ENCODE results near the gene SRP19. TPM values are rescaled to one million over a fixed set of nuclear protein-coding genes. Genes with fewer than 3 reads are reported as not detected.

The SRP19 gene
- total RNA-seq, 1 donor from 2014 or later: 50.6 TPM

DNA sequence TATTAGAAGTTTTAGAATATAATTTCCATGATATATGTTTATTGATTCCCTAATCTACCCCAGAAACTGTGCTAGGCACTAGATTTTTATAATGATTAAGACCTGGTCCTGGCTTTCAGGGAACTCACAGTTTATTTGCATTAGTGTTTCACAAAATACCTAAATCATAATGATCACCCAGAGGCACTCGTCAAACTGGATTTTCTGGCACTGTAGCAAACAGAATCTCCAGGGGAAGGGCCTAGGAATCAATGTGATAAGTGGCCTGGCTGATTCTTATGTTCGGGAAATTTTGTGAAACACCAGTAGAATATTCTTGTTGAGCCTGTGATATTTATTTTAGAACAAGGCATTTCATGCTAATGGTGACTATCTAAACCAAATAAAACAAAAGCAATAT lies 37.4 kb upstream of the SRP19 start:
- Mint-ChIP-seq H3K27me3 (ENCODE audit: unreplicated experiment) (no peaks in the 10 kb centered on the region), H3K27ac (ENCODE audit: unreplicated experiment) (no peak overlapping the region), H3K4me1 (ENCODE audit: unreplicated experiment) (no peaks in the 10 kb centered on the region), H3K4me3 (ENCODE audit: unreplicated experiment) (no peak overlapping the region), H3K36me3 (ENCODE audit: unreplicated experiment) (peaks cover 42% of the 10 kb centered on the region), H3K9me3 (ENCODE audit: unreplicated experiment) (no peaks in the 10 kb centered on the region)
- TF ChIP-seq, protein P1, sequence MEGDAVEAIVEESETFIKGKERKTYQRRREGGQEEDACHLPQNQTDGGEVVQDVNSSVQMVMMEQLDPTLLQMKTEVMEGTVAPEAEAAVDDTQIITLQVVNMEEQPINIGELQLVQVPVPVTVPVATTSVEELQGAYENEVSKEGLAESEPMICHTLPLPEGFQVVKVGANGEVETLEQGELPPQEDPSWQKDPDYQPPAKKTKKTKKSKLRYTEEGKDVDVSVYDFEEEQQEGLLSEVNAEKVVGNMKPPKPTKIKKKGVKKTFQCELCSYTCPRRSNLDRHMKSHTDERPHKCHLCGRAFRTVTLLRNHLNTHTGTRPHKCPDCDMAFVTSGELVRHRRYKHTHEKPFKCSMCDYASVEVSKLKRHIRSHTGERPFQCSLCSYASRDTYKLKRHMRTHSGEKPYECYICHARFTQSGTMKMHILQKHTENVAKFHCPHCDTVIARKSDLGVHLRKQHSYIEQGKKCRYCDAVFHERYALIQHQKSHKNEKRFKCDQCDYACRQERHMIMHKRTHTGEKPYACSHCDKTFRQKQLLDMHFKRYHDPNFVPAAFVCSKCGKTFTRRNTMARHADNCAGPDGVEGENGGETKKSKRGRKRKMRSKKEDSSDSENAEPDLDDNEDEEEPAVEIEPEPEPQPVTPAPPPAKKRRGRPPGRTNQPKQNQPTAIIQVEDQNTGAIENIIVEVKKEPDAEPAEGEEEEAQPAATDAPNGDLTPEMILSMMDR (IDR thresholded peaks at IDR 0.05): no peak
- no peak for DNase-seq (ENCODE audit: extremely low spot score, unreplicated experiment)

DNA sequence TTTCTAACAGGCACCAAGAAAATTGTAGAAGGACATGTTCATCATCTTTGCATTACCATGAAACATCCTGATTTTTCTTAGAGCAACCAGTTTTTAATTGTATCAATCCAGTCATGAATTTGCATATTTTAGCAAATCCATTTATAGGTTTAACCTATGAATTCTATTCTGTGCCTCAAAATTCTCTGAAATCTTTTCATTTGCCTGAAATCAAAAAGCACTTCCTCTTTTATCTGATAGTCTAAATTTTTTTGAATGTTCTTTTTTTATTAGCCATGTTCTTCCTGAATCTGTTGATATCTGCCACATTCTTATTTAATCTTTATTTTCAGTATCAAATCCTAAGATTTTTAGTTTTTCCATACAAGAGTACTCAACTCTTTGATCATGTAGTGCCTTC lies 36.9 kb upstream of the SRP19 start:
- Mint-ChIP-seq H3K27me3 (ENCODE audit: unreplicated experiment) (no peaks in the 10 kb centered on the region), H3K9me3 (ENCODE audit: unreplicated experiment) (no peaks in the 10 kb centered on the region), H3K27ac (ENCODE audit: unreplicated experiment) (no peak overlapping the region), H3K4me3 (ENCODE audit: unreplicated experiment) (no peak overlapping the region), H3K36me3 (ENCODE audit: unreplicated experiment) (peaks cover 42% of the 10 kb centered on the region), H3K4me1 (ENCODE audit: unreplicated experiment) (no peaks in the 10 kb centered on the region)
- no peak for DNase-seq (ENCODE audit: extremely low spot score, unreplicated experiment)
- TF ChIP-seq, protein P1 (IDR thresholded peaks at IDR 0.05): no peak

DNA sequence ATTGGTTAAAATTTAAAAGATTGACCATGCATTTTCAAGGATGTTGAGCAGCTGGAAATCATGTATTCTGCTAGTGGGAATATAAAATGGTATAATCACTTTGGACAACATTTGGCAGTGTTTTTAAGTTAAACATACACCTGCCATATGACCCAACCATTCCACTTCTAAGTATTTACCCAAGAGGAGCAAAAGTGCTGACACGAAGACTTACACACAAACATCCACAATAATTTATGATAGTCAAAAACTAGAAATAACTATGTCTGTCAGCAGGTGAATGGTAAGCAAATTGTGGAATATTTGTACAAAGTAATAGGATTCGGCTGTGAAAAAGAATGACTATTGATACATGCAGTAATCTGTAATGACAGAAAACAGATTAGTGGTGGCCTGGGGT lies 30.7 kb upstream of the SRP19 start:
- DNase-seq (ENCODE audit: extremely low spot score, unreplicated experiment): no peak
- Mint-ChIP-seq H3K27me3 (ENCODE audit: unreplicated experiment) (no peaks in the 10 kb centered on the region), H3K9me3 (ENCODE audit: unreplicated experiment) (no peaks in the 10 kb centered on the region), H3K36me3 (ENCODE audit: unreplicated experiment) (peaks cover 48% of the 10 kb centered on the region), H3K4me3 (ENCODE audit: unreplicated experiment) (no peak overlapping the region), H3K4me1 (ENCODE audit: unreplicated experiment) (no peaks in the 10 kb centered on the region), H3K27ac (ENCODE audit: unreplicated experiment) (no peak overlapping the region)
- TF ChIP-seq, protein P1 (IDR thresholded peaks at IDR 0.05): no peak

DNA sequence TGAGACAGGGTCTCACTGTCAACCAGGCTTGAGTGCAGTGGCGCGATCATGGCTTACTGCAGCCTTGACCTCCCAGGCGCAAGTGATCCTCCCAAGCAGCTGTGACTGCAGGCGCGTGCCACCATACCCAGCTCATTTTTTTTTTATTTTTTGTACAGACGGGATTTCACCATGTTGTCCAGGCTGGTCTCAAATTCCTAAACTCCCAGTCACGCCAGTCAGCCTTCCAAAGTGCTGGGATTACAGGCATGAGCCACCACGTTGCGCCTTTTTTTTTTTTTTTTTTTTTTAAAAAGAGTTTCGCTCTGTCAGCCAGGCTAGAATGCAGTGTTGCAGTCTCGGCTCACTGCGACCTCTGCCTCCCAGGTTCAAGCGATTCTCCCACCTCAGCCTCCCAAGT lies 27.1 kb upstream of the SRP19 start:
- DNase-seq (ENCODE audit: extremely low spot score, unreplicated experiment): no peak
- TF ChIP-seq, protein P1 (IDR thresholded peaks at IDR 0.05): no peak
- Mint-ChIP-seq H3K4me3 (ENCODE audit: unreplicated experiment) (no peak overlapping the region), H3K36me3 (ENCODE audit: unreplicated experiment) (peaks cover 54% of the 10 kb centered on the region), H3K4me1 (ENCODE audit: unreplicated experiment) (no peaks in the 10 kb centered on the region), H3K27me3 (ENCODE audit: unreplicated experiment) (no peaks in the 10 kb centered on the region), H3K9me3 (ENCODE audit: unreplicated experiment) (peaks cover 4% of the 10 kb centered on the region), H3K27ac (ENCODE audit: unreplicated experiment) (no peak overlapping the region)

DNA sequence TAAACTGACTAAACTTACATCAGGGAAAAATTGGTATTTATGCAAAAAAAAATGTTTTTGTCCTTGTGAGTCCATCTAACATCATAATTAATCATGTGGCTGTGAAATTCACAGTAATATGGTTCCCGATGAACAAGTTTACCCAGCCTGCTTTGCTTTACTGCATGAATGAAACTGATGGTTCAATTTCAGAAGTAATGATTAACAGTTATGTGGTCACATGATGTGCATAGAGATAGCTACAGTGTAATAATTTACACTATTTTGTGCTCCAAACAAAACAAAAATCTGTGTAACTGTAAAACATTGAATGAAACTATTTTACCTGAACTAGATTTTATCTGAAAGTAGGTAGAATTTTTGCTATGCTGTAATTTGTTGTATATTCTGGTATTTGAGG lies 16.6 kb upstream of the SRP19 start:
- TF ChIP-seq, protein P1 (IDR thresholded peaks at IDR 0.05): no peak
- DNase-seq (ENCODE audit: extremely low spot score, unreplicated experiment): no peak
- H3K4me1 Mint-ChIP-seq (ENCODE audit: unreplicated experiment): peaks cover 5% of the 10 kb centered on the region
- no peak overlapping the region for H3K4me3 Mint-ChIP-seq (ENCODE audit: unreplicated experiment)
- H3K27me3 Mint-ChIP-seq (ENCODE audit: unreplicated experiment): no peaks in the 10 kb centered on the region
- H3K9me3 Mint-ChIP-seq (ENCODE audit: unreplicated experiment): peaks cover 7% of the 10 kb centered on the region
- H3K36me3 Mint-ChIP-seq (ENCODE audit: unreplicated experiment): peaks cover 17% of the 10 kb centered on the region
- H3K27ac Mint-ChIP-seq (ENCODE audit: unreplicated experiment): no peak overlapping the region

All from osteocyte (in vitro differentiated cells).